ENCODE measurements around the gene PARD6G.

PARD6G gene

GRCh38 chr18:80147418-80148325, 99.6 kb downstream of the PARD6G start:
- TF ChIP-seq, protein P1, sequence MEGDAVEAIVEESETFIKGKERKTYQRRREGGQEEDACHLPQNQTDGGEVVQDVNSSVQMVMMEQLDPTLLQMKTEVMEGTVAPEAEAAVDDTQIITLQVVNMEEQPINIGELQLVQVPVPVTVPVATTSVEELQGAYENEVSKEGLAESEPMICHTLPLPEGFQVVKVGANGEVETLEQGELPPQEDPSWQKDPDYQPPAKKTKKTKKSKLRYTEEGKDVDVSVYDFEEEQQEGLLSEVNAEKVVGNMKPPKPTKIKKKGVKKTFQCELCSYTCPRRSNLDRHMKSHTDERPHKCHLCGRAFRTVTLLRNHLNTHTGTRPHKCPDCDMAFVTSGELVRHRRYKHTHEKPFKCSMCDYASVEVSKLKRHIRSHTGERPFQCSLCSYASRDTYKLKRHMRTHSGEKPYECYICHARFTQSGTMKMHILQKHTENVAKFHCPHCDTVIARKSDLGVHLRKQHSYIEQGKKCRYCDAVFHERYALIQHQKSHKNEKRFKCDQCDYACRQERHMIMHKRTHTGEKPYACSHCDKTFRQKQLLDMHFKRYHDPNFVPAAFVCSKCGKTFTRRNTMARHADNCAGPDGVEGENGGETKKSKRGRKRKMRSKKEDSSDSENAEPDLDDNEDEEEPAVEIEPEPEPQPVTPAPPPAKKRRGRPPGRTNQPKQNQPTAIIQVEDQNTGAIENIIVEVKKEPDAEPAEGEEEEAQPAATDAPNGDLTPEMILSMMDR (conservative IDR thresholded peaks at IDR 0.05): no peak
- TF ChIP-seq ZFX (IDR thresholded peaks at IDR 0.05): no peak
- H3K27ac ChIP-seq: peak overlapping the region; percentile 62

- no peak overlapping the region; the same call in 1 of the 2 replicates for H3K27ac ChIP-seq
- TF ChIP-seq, protein P1 (conservative IDR thresholded peaks at IDR 0.05): no peak
- TF ChIP-seq ZFX (IDR thresholded peaks at IDR 0.05): no peak
These were observed 100.3 kb downstream of the PARD6G start for GRCh38 chr18:80147037-80147417.

GRCh38 chr18:80145196-80145804, 102.0 kb downstream of the PARD6G start:
- TF ChIP-seq, protein P1 (conservative IDR thresholded peaks at IDR 0.05): no peak
- TF ChIP-seq ZFX (IDR thresholded peaks at IDR 0.05): no peak
- H3K27ac ChIP-seq: no peak overlapping the region

GRCh38 chr18:80143881-80144280, 103.4 kb downstream of the PARD6G start:
- TF ChIP-seq ZFX (IDR thresholded peaks at IDR 0.05): no peak
- TF ChIP-seq, protein P1 (conservative IDR thresholded peaks at IDR 0.05): no peak

GRCh38 chr18:80140455-80140985, 106.8 kb downstream of the PARD6G start:
- TF ChIP-seq, protein P1 (conservative IDR thresholded peaks at IDR 0.05): no peak
- TF ChIP-seq ZFX (IDR thresholded peaks at IDR 0.05): no peak
- H3K27ac ChIP-seq: no peak overlapping the region

More at GRCh38 chr18:80143881-80144280, 103.4 kb downstream of the PARD6G start:
- no peak overlapping the region for H3K27ac ChIP-seq

- no peak overlapping the region for H3K27ac ChIP-seq
- TF ChIP-seq, protein P1 (conservative IDR thresholded peaks at IDR 0.05): no peak
- TF ChIP-seq ZFX (IDR thresholded peaks at IDR 0.05): no peak
These were observed 109.3 kb downstream of the PARD6G start for GRCh38 chr18:80137976-80138375.

DNA sequence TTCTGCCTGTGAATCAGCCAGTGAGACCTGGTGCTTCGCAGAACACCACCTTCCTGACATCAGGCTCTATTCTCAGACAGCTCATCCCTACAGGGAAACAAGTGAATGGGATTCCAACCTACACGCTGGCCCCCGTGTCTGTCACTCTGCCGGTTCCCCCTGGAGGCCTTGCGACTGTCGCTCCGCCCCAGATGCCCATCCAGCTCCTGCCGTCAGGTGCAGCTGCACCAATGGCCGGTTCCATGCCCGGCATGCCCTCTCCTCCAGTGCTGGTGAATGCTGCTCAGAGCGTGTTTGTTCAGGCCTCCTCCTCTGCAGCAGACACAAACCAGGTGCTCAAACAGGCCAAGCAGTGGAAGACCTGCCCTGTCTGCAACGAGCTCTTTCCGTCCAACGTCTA, 110.2 kb downstream of the PARD6G start:
- H3K27ac ChIP-seq: no peak overlapping the region

More for the DNA sequence above, 110.2 kb downstream of the PARD6G start:
- no peak for TF ChIP-seq ZFX (IDR thresholded peaks at IDR 0.05)
- TF ChIP-seq, protein P1 (conservative IDR thresholded peaks at IDR 0.05): no peak
